ENCODE data around the gene HOPX.
"Not testable (repeated sequence)": the region's sequence is repeated elsewhere in the genome, so short reads cannot be mapped to it uniquely, and the experiment has no call there.

HOPX gene

GRCh38 chr4:56681158-56681852, at the start of gene HOPX:
HOPX (minus strand) TSS chr4:56681296; CDS start chr4:56657816, 23,480 bp downstream.
- TF ChIP-seq CTCF (IDR thresholded peaks at IDR 0.05; ENCODE audit: control insufficient read depth, insufficient read depth, low read depth, low read length, missing control alignments) = no peak
- H3K4me3 ChIP-seq (ENCODE audit: control insufficient read depth, low read depth, low read length) = no peak within 1 kb of the TSS
- DNase-seq (ENCODE audit: low read depth) = no peak

GRCh38 chr4:56730097-56730496, 49.0 kb upstream of the HOPX start:
- no peak for DNase-seq (ENCODE audit: low read depth)
- no peak for TF ChIP-seq CTCF (IDR thresholded peaks at IDR 0.05; ENCODE audit: control insufficient read depth, insufficient read depth, low read depth, low read length, missing control alignments)
- no peak overlapping the region for H3K4me3 ChIP-seq (ENCODE audit: control insufficient read depth, low read depth, low read length)

- no peak overlapping the region for H3K4me3 ChIP-seq (ENCODE audit: control insufficient read depth, low read depth, low read length)
- TF ChIP-seq CTCF (IDR thresholded peaks at IDR 0.05; ENCODE audit: control insufficient read depth, insufficient read depth, low read depth, low read length, missing control alignments) = no peak
- peak; percentile 51 for DNase-seq (ENCODE audit: low read depth)
Measured at GRCh38 chr4:56728512-56728911, 47.4 kb upstream of the HOPX start.

- no peak overlapping the region for H3K4me3 ChIP-seq (ENCODE audit: control insufficient read depth, low read depth, low read length)
- no peak for DNase-seq (ENCODE audit: low read depth)
- no peak for TF ChIP-seq CTCF (IDR thresholded peaks at IDR 0.05; ENCODE audit: control insufficient read depth, insufficient read depth, low read depth, low read length, missing control alignments)
Measured at GRCh38 chr4:56727150-56727549, 46.1 kb upstream of the HOPX start.

GRCh38 chr4:56726593-56726992, 45.5 kb upstream of the HOPX start:
- DNase-seq (ENCODE audit: low read depth); H3K4me3 ChIP-seq (ENCODE audit: control insufficient read depth, low read depth, low read length): not testable (repeated sequence)

- no peak for TF ChIP-seq CTCF (IDR thresholded peaks at IDR 0.05; ENCODE audit: control insufficient read depth, insufficient read depth, low read depth, low read length, missing control alignments)
- no peak overlapping the region for H3K4me3 ChIP-seq (ENCODE audit: control insufficient read depth, low read depth, low read length)
- DNase-seq (ENCODE audit: low read depth) = no peak
Measured at GRCh38 chr4:56723659-56724230, 42.6 kb upstream of the HOPX start.

- no peak for DNase-seq (ENCODE audit: low read depth)
- no peak overlapping the region for H3K4me3 ChIP-seq (ENCODE audit: control insufficient read depth, low read depth, low read length)
Measured at GRCh38 chr4:56723201-56723605, 42.1 kb upstream of the HOPX start.

More at GRCh38 chr4:56723201-56723605, 42.1 kb upstream of the HOPX start:
- TF ChIP-seq CTCF (IDR thresholded peaks at IDR 0.05; ENCODE audit: control insufficient read depth, insufficient read depth, low read depth, low read length, missing control alignments) = no peak

Measured in AG09309 (cell line).